ELR (cell line): ENCODE measurements around the gene ASTN2.
A peak's percentile ranks its signal among the peaks of the same experiment; 100 is the strongest.
"Not testable (repeated sequence)": the region's sequence is repeated elsewhere in the genome, so short reads cannot be mapped to it uniquely, and the experiment has no call there.

Experiments used
- DNase-seq: peaks from one replicate; pipeline ENCODE4 v3.0.0-alpha.2; 2015; ENCODE audit warnings: low read depth

The ASTN2 gene

DNA sequence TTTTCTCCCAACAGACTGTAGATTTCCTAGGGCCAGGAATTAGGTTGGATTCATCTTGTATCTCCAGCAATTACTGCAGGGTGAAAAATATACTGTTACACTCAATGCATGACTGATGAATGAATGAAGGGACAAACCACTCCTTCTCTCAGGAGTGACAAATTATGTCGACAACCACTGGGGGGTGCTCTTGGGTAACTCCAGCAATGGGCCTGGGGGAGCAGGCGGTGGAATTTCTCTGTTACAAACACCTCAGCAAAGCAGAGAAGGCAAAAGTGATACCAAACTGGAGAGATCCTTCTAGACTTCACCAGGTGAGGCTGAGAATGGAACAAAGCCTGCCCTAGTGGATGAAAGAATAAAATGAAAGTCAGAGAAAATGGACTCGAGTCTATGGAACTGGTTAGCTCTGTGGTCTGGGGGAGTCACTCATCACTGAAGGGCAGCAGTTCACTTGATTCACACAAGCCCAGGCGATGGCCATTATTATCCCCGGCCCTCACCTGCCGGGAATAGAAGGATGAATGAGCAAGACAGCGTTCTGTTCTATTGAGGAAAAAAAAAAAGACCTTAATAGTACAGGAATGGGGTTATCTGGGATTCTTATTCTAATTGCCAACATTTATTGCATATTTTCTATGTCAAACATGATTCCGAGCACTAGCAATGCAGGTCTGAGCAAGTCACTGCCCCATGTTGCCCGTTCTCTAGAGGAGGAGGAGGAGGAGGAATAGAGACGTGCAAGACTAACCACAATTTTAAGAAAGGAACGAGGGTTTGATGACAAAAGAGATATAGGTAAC lies 341.1 kb downstream of the ASTN2 start:
- DNase-seq = peak; percentile 2

DNA sequence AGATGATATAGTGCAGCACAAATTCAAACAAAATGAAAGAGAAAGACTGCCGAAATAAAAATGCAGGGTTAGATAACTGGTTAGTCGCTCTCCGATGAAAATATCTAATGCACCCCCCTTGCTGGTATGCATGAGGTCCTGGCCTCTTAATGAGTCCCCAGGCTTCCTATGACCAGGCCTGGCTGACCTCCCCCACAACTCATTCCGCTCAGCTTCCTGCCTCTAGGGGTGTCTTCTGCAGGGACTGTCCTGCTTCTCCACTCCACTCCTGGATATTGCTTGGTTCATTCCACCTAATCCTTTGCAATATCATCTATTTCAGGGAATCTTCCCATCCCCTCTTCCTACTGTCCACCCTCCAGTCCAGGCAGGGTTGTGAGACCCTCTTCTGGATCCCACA lies 341.8 kb downstream of the ASTN2 start:
- DNase-seq = no peak

DNA sequence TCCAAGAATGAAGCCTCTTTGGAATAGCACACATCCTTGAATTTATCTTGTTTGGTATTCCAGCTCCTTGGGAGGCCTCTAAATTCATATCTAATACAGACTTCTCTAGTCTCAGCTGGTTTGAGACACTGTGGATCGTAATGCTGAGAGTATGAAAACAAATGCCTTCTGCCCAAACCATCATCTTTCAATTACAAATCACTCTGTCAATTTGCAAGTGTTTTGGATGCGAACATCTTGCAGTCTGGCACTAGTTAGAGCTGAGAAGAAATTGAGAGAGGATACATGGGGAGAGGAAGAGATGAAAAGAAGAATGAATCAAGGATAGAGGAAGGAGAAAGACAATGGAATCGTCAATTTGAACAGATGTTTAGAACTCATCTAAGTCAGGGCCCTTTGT lies 342.6 kb downstream of the ASTN2 start:
- DNase-seq = no peak

DNA sequence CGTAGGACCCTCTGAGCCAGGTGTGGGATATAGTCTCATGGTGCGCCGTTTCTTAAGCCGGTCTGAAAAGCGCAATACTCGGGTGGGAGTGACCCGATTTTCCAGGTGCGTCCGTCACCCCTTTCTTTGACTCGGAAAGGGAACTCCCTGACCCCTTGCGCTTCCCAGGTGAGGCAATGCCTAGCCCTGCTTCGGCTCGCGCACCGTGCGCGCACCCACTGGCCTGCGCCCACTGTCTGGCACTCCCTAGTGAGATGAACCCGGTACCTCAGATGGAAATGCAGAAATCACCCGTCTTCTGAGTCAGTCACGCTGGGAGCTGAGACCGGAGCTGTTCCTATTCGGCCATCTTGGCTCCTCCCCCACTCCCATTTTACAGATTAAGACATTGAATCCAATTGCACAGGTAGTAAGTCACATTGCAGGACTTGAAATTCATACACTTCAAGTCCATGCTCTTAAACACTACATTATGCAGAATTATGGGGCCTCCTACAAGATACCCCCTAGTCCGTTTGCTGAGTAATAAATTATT lies 343.1 kb downstream of the ASTN2 start:
- DNase-seq = not testable (repeated sequence)

DNA sequence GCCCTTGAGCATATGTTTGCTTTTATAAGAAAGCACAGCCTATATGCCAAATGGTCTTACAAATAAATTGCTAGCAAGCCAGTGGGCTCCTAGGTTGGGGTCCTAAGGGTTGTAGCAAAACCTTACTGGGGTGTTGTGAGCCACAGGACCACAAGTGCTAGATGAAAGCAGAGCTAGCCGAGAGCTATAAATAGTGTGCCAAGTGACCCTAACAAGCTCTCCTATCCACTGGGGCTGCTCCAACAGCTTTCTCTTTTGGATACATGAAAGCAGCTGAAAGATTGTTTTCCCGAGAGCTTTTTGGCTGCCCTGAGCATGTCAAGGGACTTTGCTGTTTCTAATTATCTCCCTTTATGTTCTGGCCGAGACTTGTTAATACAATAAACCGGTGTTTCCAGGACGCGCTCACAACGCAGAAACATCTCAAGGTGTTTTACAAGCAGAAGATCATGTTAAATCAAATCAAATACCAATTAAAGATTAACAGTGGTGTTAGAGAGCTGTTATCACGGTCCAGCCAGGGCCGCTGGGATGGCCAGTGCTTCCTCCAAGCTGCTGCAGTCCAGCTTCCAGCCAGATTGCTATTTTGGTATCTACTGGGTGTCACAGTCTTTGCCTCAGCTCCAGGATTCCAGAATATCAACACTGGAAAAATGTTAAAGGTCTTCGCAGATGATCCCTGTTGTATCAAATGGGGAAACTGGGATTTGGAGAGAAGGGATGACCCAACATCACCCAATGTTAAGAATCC lies 351.0 kb downstream of the ASTN2 start:
- no peak for DNase-seq

DNA sequence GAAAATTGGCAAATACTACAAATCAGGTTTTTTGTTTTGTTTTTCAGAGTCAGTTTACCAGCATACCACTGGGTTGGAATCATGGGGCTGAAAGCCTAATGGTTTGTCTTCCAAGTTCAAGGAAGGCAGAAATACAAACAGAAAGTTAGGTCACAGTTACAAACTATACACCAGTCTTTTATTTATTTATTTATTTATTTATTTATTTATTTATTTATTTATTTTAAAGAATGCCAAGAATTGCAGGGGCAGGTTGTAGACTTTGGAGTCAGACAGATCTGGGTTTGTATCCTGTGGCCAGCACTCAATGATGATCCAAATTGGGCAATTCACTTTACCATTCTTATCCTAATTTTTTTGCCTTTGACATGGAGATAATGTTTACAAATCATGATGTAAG lies 353.9 kb downstream of the ASTN2 start:
- no peak for DNase-seq

DNA sequence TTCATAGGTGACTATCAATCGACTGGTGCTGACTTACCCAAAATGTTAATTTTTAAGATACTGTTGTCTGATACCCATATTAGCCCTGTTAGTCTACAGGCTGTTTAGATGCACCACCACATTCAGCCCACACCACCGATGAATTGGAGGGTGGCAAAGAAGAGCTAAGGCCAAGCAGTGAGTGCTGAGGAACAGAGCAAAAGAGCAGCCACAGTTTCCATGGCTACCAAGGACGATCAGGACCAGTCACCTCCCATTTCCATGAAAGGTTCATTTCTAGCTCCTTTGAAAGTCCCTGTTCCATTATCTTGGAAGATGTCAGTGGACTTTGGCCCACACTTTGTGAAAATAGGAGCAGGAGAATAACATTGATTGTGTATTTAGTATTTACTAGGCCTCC lies 364.9 kb downstream of the ASTN2 start:
- DNase-seq = no peak

DNA sequence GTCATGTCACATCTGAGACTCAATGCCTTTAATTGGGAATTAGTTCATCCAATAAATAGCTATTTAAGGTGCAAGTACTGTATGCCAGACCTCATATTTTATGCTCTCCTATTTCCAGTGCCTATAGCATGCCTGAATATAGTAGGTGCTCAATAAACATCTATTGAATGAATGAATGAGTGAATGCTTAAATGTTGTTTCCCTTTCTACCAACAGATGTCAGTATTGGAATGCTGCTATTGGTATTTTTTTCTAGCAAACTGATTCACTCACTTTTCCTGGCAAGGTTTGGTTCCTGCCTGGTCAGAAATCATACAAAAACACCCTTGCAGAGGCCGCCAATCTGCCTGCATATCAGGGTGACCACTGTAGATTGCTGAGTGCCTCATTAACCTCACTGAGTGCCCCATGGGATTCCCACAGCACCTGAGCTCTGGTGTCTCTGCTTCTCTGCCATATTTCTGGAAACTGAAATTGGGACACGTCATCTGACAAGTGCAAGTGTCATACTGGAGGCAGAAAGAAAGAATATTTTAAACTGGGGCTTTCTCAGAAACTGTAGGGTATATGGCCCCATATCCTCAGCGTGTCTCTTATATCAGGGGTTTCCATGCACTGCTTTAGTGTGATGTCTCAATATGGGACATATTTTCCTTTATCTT lies 368.1 kb downstream of the ASTN2 start:
- no peak for DNase-seq

DNA sequence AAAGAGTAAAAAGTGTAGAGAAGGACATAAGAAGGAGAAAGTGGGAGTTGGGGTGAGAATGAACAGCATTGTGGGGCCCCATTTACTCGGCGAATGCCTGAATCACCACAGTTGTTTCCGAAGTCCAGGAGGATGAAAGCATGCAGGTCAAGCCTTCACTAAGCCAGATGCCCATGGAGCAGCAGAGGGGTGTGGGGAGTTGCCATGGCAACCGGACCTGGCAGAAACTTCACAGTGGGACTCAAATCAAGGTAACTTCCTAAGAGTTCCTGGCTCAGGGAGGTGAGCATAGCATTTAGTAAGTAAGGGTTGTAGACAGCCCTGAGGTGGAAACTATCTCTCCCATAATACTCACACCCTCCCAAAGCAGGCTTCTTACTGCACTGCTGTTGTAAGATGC lies 370.6 kb downstream of the ASTN2 start:
- DNase-seq = no peak

DNA sequence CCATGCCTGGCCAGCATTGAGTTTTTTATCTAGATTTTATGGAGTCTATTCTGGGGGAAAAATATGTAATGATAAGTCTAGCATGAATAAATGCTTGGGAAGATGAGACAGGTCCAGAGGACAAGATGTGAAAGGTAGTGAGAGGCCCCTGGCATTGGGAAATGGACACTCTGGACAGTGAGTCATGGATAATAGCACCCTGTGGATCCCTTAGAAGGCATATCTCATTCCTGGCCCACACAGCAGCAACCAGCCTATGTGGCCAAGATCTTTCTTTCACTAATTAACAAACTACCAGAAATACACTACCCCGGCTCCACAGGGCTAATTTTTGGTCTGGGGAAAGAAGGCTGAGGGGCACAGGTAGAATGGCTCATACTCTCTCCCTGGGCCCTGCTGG lies 371.7 kb downstream of the ASTN2 start:
- DNase-seq = no peak

DNA sequence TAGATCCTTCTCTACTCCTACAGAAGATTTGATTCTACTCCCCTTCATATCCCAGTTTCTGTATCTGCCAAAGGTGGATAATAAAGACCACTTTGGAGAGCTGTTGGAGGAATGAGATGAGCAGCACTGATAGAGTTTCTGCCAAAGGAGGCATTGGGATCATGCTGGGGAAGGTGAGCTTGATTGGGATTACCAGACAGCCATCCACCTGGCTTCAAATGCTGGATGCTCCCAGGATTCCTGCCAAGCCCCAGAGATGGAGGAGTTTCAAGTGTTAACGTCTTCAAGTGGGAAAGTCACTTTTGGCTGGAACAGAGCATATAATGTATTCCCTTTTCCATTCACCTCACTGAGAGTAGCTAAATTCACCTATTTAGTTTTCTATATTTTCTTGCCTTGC lies 379.3 kb downstream of the ASTN2 start:
- no peak for DNase-seq

DNA sequence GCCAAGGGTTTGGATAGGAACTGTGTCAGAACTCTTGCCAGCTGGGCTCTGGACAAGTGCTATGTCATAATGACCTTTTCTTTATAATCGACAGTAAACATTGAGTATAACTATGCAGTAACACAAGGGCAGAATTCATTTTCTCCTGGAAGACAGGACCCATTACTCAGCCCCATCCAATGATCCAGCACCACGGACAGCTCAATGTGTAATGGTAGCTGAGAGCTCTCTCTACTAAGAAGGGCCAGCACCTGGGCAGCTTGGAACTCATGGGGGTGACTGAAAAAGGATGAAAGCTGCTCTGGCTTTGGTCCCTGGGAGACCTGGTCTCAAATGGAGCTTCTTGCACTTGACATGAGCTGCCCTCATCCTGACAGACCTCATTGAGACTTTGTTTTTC lies 380.0 kb downstream of the ASTN2 start:
- peak; percentile 5 for DNase-seq

DNA sequence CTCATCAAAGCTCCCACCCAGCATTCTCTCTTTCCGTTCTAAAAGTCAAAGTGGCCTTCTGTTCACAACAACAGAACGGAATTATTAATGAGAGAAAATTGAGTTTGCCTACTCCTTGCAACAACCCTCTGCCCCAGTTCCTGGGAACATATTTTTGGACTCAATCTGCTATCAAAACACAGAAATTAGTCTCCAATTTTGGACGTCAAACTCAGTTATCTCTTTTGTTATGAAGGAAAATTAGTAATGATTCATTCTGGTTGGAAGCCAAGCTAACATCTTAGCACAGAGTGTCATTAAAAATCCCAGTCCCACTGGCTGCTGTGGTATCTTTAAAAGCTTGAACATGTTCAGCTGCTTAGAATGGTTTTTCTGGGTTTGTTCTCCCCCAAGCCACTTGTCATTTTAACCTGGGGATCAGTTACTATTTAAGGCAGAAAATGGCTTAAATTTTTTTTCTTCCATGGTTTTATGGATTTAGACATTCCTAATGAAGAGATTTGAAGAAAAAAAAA lies 384.5 kb downstream of the ASTN2 start:
- no peak for DNase-seq

DNA sequence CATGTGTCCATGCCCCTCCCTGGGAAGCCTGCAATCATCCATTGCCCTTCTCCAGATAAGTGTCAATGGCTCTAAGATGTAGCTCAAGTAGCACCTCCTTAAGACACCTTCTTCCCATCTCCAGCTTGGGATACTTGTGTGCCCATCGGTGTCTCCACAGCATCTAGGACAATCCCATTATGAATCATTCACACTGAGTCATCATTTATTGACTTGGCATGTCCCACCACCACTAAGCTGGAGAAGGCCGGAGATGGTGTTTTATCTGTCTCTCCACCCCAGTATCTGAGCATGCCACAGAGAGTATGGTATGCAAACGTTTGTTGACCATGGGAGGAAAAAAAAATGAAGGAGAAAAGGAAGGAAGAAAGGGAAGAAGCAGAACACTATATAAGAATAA lies 385.5 kb downstream of the ASTN2 start:
- DNase-seq = no peak

DNA sequence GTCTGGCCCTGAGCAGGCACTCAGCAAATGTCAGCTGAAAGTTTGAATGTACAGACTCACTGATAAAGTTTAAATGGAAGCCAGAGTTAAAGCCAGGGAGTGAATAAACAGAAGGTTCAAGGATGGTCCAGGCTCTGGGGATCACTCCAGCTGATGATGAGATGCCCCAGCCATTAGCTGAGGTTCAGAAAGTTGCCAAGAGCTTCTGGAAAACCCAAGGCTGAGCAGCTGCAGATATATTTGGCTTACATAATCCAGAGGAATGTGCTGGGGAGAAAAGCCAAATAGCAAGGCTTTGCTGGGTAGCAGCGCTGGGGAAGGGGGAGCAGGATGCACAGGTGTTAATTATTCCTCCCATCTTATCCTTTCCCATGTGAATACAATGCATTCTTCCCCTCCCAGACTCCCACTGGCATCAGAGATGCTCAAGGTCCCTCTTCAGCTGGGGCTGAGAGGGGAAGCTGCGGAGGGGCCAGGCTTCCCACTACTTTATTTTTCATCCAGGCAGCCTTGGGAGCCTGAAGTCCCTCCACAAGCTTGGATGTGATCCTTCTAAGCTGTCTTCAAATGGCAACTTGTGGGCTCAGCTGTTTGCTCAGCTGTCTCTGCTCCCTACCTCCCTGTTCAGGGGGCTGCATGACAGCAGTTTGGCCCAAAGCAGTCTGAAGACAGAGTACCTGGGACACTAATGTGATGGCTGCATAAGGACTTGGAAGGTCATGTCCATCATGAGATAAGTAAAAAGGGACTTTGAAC lies 386.6 kb downstream of the ASTN2 start:
- no peak for DNase-seq

DNA sequence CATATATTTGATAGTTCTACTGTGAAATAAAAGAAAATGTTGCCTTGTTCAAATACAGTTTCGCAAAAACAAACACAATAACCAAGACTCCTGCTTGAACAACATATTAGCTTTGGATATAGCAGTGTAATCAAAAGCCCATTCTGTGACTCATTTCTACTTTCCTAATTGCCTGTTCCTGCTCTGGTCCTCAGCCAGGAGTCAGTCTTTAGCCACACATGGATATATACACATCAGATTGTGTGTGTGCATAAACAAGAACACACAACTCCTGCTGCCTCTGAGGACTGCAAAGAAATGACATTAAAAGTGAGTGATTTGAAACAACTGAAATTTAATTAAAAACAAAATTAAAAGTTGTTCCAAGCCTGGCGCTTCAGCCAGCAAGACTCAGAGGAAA lies 393.0 kb downstream of the ASTN2 start:
- DNase-seq = no peak

DNA sequence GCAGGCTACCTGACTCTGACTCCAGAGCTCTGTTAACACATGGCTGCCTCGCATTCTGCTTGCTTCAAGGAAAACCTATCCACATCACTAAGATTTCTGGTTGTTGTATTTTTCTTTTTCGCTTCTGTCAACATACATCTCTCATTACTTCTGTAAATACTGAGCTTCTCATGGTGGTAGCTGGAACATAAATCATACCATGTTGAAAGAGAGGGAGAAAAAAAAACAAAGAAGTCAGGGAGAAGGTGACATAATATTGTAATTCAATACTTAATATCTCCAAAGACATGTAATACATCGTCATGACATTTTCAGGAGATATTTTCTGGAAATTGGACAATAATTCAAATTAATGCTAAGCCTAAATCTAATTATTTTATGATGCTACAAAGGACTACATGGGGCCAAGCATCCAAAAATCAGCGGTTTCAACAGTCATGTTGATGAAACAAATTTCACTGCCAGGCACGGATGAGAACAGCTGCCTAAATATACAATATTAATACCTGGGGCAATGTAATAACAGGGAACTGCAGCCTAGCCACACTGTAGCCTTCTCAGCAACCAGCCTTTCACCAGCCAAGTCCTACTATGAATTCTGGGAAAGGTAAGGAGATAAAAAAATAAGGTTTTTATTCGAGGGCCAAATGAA lies 395.8 kb downstream of the ASTN2 start:
- DNase-seq = no peak

DNA sequence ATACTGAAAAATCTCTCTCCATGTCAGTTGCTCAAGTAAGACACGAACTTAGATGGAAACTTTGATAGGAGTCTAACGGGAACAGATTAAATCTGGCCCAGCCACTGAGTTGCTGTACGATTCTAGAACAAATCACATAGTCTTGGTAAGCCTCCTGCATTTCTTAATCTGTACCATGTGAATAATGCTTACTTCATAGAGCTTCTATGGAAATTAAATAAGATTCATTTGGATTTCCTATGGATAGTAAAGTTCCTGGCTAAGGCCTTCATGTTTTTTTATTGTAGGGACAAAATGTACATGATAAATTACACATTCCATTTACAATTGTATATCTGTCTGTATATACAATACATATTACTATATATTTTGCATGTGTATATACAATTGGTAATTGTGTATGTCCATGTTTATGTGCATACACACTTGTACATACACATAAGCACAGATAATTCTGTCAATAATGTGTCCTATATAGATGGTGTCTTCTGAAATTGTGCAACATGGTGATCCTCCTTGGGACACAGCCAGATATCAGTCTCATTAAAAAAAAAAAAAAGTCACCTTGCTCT lies 397.4 kb downstream of the ASTN2 start:
- DNase-seq = no peak

DNA sequence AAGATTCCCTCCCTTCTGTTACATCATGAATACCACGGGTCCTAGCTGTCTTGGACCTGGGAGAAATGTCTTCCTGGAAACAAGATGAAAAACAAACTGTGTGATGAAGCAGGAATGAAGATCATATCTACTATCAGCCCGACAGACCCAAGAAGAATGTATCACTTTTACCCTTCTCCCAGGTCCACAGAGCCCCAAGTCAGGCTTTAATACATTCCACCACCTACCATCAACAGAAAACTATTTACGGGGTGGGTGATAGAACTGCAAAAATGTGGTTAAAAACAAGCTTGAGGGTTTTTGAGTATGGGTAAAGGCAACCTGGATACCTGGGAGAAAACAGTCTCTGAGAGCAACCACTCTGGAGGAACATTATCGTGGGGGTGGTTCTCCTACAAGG lies 400.8 kb downstream of the ASTN2 start:
- no peak for DNase-seq

DNA sequence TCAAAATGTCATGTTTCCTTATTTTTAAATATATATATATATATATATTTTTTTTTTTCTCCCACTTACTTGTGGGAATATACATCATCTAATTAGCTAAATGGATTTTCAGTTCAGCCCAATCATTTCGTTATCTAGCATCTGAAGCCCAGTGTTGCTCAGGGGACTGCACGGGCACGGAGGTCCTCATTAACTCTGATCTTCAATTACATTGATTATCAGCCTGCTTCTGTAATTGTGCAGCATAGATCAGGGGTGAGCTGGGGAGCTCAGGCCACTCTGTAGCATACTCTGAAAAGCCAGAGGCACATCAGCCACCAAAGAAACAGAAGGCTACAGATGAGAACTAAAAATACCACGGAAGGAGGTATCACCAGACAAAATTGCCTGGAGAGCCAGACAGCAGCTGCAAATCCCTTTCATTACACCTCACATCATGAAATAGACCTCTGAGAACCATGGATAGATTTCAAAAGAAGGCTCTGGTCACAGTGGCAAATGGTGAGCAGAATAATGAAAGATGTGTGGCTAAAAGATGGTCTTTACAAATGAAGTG lies 401.3 kb downstream of the ASTN2 start:
- no peak for DNase-seq

DNA sequence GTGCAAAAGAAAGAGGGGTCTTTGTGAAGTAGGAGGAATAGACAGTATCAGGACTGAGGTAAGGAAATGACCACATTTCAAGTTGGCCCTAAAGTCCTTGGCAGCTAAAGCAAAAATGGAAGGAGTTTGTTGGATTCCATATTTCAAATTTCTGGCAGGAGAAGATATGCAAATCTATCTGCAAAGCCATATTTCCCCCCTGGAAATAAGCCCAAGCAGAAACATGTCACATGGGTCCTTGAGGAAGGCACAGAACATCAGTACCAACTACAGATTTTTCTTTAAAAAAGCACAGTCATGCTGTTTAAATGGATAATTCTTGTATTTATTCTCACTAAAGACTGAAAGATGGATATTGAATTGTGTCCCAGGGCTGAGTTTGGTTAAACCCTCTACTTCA lies 404.8 kb downstream of the ASTN2 start:
- DNase-seq = no peak
